Measurements from ENCODE around the gene CHD5. TPM values are rescaled to one million over a fixed set of nuclear protein-coding genes. Genes with fewer than 3 reads are reported as not detected.

CHD5 gene
- polyA plus RNA-seq, 1 donor (not counting 4 experiments of a cell fraction or from before 2014, with no cell fraction given), result 0.07 TPM

DNA sequence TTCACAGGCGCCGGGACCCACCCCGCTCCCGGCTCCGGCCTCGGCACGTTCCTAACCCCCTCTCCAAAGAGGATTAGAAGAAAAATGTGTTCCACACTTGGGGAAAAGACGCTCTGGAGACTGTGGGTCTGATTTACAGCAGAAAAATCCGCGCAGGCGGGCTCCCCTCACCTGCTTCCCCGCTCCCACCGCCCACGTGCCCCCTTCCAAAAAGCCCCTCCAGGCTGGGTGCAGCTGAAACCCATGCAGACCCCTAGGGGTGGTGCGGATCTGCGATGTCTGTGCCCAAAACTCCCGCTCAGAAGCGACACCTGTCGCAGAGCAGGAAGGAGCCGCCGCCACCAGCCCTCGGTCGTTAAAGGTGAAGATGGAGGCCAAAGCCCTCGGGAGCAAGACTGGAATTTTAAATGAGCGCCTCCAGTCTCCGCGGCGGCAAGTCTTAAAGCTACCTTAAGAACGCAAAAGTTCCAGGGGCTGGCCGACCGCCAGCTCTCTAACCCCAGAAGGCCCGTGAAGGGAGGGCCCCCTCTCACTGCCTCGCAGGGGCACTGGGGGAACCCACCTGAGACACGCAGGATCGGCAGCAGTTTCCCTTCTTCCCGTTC, 688 bp upstream of the CHD5 start:
- Histone ChIP-seq H3K9me3 (ENCODE audit: control insufficient read depth, low read depth, low read length) (no peaks in the 10 kb centered on the region), H3K36me3 (ENCODE audit: control insufficient read depth in 2 of 2, extremely low read depth in 1 of 2, insufficient read depth in 2 of 2, low read length in 2 of 2) (peaks cover under 1 to 3% of the 10 kb centered on the region in 2 experiments), H3K4me1 (ENCODE audit: control insufficient read depth, extremely low read depth, insufficient read depth, low read length) (peaks cover 19% of the 10 kb centered on the region), H3K4me3 (ENCODE audit: control insufficient read depth in 2 of 3, extremely low read depth in 1 of 3, insufficient read depth in 2 of 3, low read depth in 1 of 3, low read length in 3 of 3) (no peak overlapping the region), H3K79me2 (ENCODE audit: control insufficient read depth, insufficient read depth, low read length) (no peaks in the 10 kb centered on the region), H4K20me1 (ENCODE audit: control insufficient read depth, extremely low read depth, insufficient read depth, low read length) (peaks cover 26% of the 10 kb centered on the region), H3K9me1 (ENCODE audit: control insufficient read depth, extremely low read depth, insufficient read depth, low read length) (peaks cover 3% of the 10 kb centered on the region), H2AFZ (ENCODE audit: control insufficient read depth, low read length) (no peak overlapping the region), H3K27ac (ENCODE audit: control insufficient read depth, insufficient read depth, low read length) (no peak overlapping the region), H3K9ac (ENCODE audit: control insufficient read depth, extremely low read depth, insufficient read depth, low read length) (no peak overlapping the region), H3K27me3 (ENCODE audit: control insufficient read depth, extremely low read depth, insufficient read depth, low read length) (peaks cover 56% of the 10 kb centered on the region), H3K4me2 (ENCODE audit: control insufficient read depth, extremely low read depth, insufficient read depth, low read depth, low read length) (no peak overlapping the region)
- TF ChIP-seq, protein P1, sequence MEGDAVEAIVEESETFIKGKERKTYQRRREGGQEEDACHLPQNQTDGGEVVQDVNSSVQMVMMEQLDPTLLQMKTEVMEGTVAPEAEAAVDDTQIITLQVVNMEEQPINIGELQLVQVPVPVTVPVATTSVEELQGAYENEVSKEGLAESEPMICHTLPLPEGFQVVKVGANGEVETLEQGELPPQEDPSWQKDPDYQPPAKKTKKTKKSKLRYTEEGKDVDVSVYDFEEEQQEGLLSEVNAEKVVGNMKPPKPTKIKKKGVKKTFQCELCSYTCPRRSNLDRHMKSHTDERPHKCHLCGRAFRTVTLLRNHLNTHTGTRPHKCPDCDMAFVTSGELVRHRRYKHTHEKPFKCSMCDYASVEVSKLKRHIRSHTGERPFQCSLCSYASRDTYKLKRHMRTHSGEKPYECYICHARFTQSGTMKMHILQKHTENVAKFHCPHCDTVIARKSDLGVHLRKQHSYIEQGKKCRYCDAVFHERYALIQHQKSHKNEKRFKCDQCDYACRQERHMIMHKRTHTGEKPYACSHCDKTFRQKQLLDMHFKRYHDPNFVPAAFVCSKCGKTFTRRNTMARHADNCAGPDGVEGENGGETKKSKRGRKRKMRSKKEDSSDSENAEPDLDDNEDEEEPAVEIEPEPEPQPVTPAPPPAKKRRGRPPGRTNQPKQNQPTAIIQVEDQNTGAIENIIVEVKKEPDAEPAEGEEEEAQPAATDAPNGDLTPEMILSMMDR (optimal IDR thresholded peaks at IDR 0.05 in 1 of 3, IDR thresholded peaks at IDR 0.05 in 1 of 3, conservative IDR thresholded peaks at IDR 0.05 in 1 of 3; ENCODE audit: extremely low read depth in 1 of 3, insufficient read depth in 2 of 3, low read length in 3 of 3), result no peak
- TF ChIP-seq EZH2 (IDR thresholded peaks at IDR 0.05; ENCODE audit: low read length), result peak; percentile 86
- dilution Hi-C loops (cut with MboI; ENCODE audit: extremely low pct_ligation_motif_present, low sequenced_read_pairs), result no loop called here
- DNase-seq (ENCODE audit: low read depth, low spot score) (no peak), FAIRE-seq (no peak)

DNA sequence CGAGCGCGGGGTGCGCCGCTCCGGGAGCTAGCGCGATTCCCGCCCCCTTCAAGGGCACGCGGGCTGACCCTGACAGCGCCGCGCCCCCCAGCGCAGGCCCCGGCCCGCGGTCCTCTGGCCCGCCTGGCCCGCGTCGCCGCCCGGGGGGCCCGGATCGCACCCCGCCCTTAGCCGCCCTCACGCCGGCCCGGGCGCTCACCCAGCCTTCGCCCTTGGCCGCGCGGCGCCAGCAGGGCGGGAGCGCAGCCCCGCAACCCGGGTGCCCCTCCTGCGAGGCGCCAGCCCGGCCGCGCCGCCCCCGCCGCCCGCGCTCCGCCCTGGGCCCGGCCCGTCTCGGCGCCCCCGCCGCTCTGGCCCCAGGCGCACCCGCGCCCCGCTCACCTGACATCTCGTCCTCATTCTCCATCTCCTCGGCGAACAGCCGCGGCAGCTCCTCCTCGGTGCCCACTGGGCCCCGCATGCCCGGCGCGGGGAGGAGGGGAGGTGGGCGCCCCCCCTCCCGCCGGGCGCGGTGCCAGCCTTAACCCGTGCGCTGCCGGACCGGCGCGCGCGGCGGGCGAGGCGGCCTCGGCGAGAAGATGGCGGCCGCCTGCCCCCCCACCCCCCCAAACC, 451 bp downstream of the CHD5 start:
- Histone ChIP-seq H3K4me3 (ENCODE audit: control insufficient read depth in 2 of 3, extremely low read depth in 1 of 3, insufficient read depth in 2 of 3, low read depth in 1 of 3, low read length in 3 of 3) (no peak overlapping the region), H3K4me2 (ENCODE audit: control insufficient read depth, extremely low read depth, insufficient read depth, low read depth, low read length) (no peak overlapping the region), H2AFZ (ENCODE audit: control insufficient read depth, low read length) (no peak overlapping the region), H3K9me3 (ENCODE audit: control insufficient read depth, low read depth, low read length) (no peaks in the 10 kb centered on the region), H3K27ac (ENCODE audit: control insufficient read depth, insufficient read depth, low read length) (no peak overlapping the region), H3K27me3 (ENCODE audit: control insufficient read depth, extremely low read depth, insufficient read depth, low read length) (peaks cover 56% of the 10 kb centered on the region), H3K9ac (ENCODE audit: control insufficient read depth, extremely low read depth, insufficient read depth, low read length) (no peak overlapping the region), H3K79me2 (ENCODE audit: control insufficient read depth, insufficient read depth, low read length) (no peaks in the 10 kb centered on the region), H3K36me3 (ENCODE audit: control insufficient read depth in 2 of 2, extremely low read depth in 1 of 2, insufficient read depth in 2 of 2, low read length in 2 of 2) (peaks cover 0 to 3% of the 10 kb centered on the region in 2 experiments), H3K4me1 (ENCODE audit: control insufficient read depth, extremely low read depth, insufficient read depth, low read length) (peaks cover 13% of the 10 kb centered on the region), H3K9me1 (ENCODE audit: control insufficient read depth, extremely low read depth, insufficient read depth, low read length) (peaks cover 3% of the 10 kb centered on the region), H4K20me1 (ENCODE audit: control insufficient read depth, extremely low read depth, insufficient read depth, low read length) (peaks cover 22% of the 10 kb centered on the region)
- no peak for DNase-seq (ENCODE audit: low read depth, low spot score)
- TF ChIP-seq, protein P1 (optimal IDR thresholded peaks at IDR 0.05 in 1 of 3, IDR thresholded peaks at IDR 0.05 in 1 of 3, conservative IDR thresholded peaks at IDR 0.05 in 1 of 3; ENCODE audit: extremely low read depth in 1 of 3, insufficient read depth in 2 of 3, low read length in 3 of 3), result no peak
- TF ChIP-seq EZH2 (IDR thresholded peaks at IDR 0.05; ENCODE audit: low read length), result peak; percentile 53
- dilution Hi-C loops (cut with MboI; ENCODE audit: extremely low pct_ligation_motif_present, low sequenced_read_pairs), result no loop called here
- FAIRE-seq, result no peak

All from keratinocyte (primary cell).